GM13976 (cell line): ENCODE measurements around the gene PCDH7.

ENCODE experiments used
- DNase-seq: peaks from one replicate; pipeline ENCODE4 v3.0.0; 2012; ENCODE audit warnings: low spot score
- CTCF ChIP-seq: IDR thresholded peaks from 2 replicates; pipeline ENCODE4 v1.5.1; 2012; ENCODE audit warnings: borderline replicate concordance, mild to moderate bottlenecking; ENCODE audit not compliant: insufficient read depth; ENCODE audit errors: extremely low read depth, missing control alignments, control extremely low read depth
- in situ Hi-C: fragments of 300-500 bp; cut with MboI; formaldehyde crosslinking; loops from one replicate; pipeline ENCODE4 v1.12.0; 2022; ENCODE audit warnings: low sequenced_read_pairs, mixed read lengths, inconsistent platforms; ENCODE audit not compliant: unreplicated experiment

Gene PCDH7

GRCh38 chr4:30720021-30720660 lies at the start of gene PCDH7:
Gene PCDH7, plus strand, starts transcription at chr4:30720369. Its CDS starts 1,054 bp downstream, at chr4:30721423.
- DNase-seq: peak; percentile 36
- TF ChIP-seq CTCF: no peak
- in situ Hi-C loops: no loop called here

GRCh38 chr4:30671926-30672448 lies 48.2 kb upstream of the PCDH7 start:
- no peak for DNase-seq
- in situ Hi-C loops: no loop called here
- TF ChIP-seq CTCF: no peak

GRCh38 chr4:30696191-30696590 lies 24.0 kb upstream of the PCDH7 start:
- no peak for DNase-seq
- in situ Hi-C loops: no loop called here

GRCh38 chr4:30714408-30715031 lies 5.6 kb upstream of the PCDH7 start:
- peak; percentile 15 for DNase-seq
- in situ Hi-C loops: no loop called here

More at GRCh38 chr4:30696191-30696590, 24.0 kb upstream of the PCDH7 start:
- no peak for TF ChIP-seq CTCF

GRCh38 chr4:30716158-30716557 lies 4.0 kb upstream of the PCDH7 start:
- DNase-seq: peak; percentile 32
- in situ Hi-C loops: no loop called here
- peak; percentile 25 for TF ChIP-seq CTCF

More at GRCh38 chr4:30714408-30715031, 5.6 kb upstream of the PCDH7 start:
- peak; percentile 35 for TF ChIP-seq CTCF

- no peak for TF ChIP-seq CTCF
- DNase-seq: no peak
- in situ Hi-C loops: no loop called here
Measured at GRCh38 chr4:30716681-30717207, 3.4 kb upstream of the PCDH7 start.
